K562 (cell line): Measurements from ENCODE around the gene UBN2. TPM values are rescaled to one million over a fixed set of nuclear protein-coding genes. Genes with fewer than 3 reads are reported as not detected.

ENCODE experiments used
- ATAC-seq: fragments of 200-7000 bp; cut with Tn5 transposase; 3 replicates; pipeline ENCODE4 v1.9.1; 2020; ENCODE audit warnings: moderate library complexity
- BruUV-seq: library from RNA; stranded (reverse); fragments of 400-500 nt; replicated peaks from 2 replicates; lab custom pipeline; 2021; lab: Mats Ljungman, UMichigan
- CTCF ChIA-PET: fragments of 300-600 bp; formaldehyde crosslinking; extraction: SDS; loops from one replicate; lab custom pipeline; 2021; ENCODE audit warnings: low intra/inter-chr PET ratio; lab: Yijun Ruan, JAX
- POLR2A ChIA-PET: fragments of 300-600, 350-650 bp; sonication (Branson Sonifier 250); formaldehyde crosslinking; extraction: SDS; loops from one replicate; lab custom pipeline; 2021; ENCODE audit warnings: antibody characterized with exemption, inconsistent platforms; lab: Yijun Ruan, JAX
- DNase-seq, 4 experiments: peaks; one replicate each; pipeline versions ENCODE4 v3.0.0 to v3.0.0-alpha.2; 2011 to 2018; ENCODE audit warnings: low spot score in 3 of 4, mixed read lengths in 3 of 4; ENCODE audit errors: extremely low read depth in 1 of 4
- FAIRE-seq: peaks from 2 replicates; lab custom pipeline; 2011; peaks lifted over from hg19 to GRCh38; lab: Jason Lieb, UNC
- H2AFZ ChIP-seq: 2 replicates; pipeline ENCODE4 v1.6.0; 2011; ENCODE audit warnings: low read depth, low read length, control low read depth, inconsistent platforms
- H3K27ac ChIP-seq: fragments of 200-600 bp; 3 replicates; pipeline ENCODE4 v1.8.0; 2011; ENCODE audit warnings: low read depth, mild to moderate bottlenecking, control low read depth, inconsistent platforms, low read length, moderate library complexity, mixed read lengths; ENCODE audit errors: extremely low read depth
- H3K27me3 ChIP-seq, 2 experiments: fragments of 300-600 bp in 1 of 2; 2 replicates in 1 of 2; 3 replicates in 1 of 2; pipeline versions ENCODE4 v1.6.0 to v1.8.0; 2011; ENCODE audit warnings: inconsistent platforms in 2 of 2, low read length in 2 of 2, mild to moderate bottlenecking in 1 of 2, mixed read lengths in 1 of 2, moderate library complexity in 1 of 2; ENCODE audit not compliant: control insufficient read depth in 2 of 2, insufficient read depth in 2 of 2
- H3K36me3 ChIP-seq: fragments of 300-600 bp; 3 replicates; pipeline ENCODE4 v1.8.0; 2011; ENCODE audit warnings: mild to moderate bottlenecking, low read length, inconsistent platforms; ENCODE audit not compliant: control insufficient read depth, insufficient read depth
- H3K4me1 ChIP-seq, 2 experiments: fragments of 200-600 bp in 1 of 2; replicated peaks in 1 of 2; 2 replicates in 1 of 2; 3 replicates in 1 of 2; pipeline versions ENCODE4 v1.5.1 to v1.8.0; 2011; ENCODE audit warnings: inconsistent platforms in 2 of 2, low read length in 2 of 2, mild to moderate bottlenecking in 1 of 2, mixed read lengths in 1 of 2, moderate library complexity in 1 of 2; ENCODE audit not compliant: control insufficient read depth in 2 of 2, insufficient read depth in 2 of 2
- H3K4me2 ChIP-seq: 2 replicates; pipeline ENCODE4 v1.6.1; 2011; ENCODE audit warnings: low read length, control low read depth, inconsistent platforms, mixed read lengths; ENCODE audit not compliant: insufficient read depth
- H3K4me3 ChIP-seq: fragments of 200-600 bp; sonication (generic), shearing (Covaris generic); 2 replicates; pipeline ENCODE4 v1.5.1; 2016; ENCODE audit warnings: control low read depth, inconsistent platforms
- H3K79me2 ChIP-seq: fragments of 200-600 bp; 3 replicates; pipeline ENCODE4 v1.8.0; 2011; ENCODE audit warnings: low read length, inconsistent platforms; ENCODE audit not compliant: control insufficient read depth, insufficient read depth
- H3K9ac ChIP-seq, 2 experiments: 2 replicates each; pipeline versions ENCODE4 v1.6.0 to v1.6.1; 2011; ENCODE audit warnings: low read depth in 2 of 2, low read length in 2 of 2, control low read depth in 1 of 2, inconsistent platforms in 1 of 2, mild to moderate bottlenecking in 1 of 2, mixed read lengths in 1 of 2; ENCODE audit not compliant: insufficient read depth in 1 of 2
- H3K9me1 ChIP-seq: one replicate; pipeline ENCODE4 v1.6.0; 2011; ENCODE audit warnings: inconsistent platforms, mild to moderate bottlenecking, low read length, moderate library complexity; ENCODE audit not compliant: control insufficient read depth, insufficient read depth
- H3K9me3 ChIP-seq: replicated peaks from 2 replicates; pipeline ENCODE4 v1.5.1; 2011; ENCODE audit warnings: low read depth, low read length, inconsistent platforms; ENCODE audit not compliant: control insufficient read depth, insufficient read depth
- H4K20me1 ChIP-seq: replicated peaks from 2 replicates; pipeline ENCODE4 v1.6.1; 2011; ENCODE audit warnings: low read length, inconsistent platforms, mixed read lengths; ENCODE audit not compliant: control insufficient read depth, insufficient read depth
- AFF4 ChIP-seq: sonication (generic); formaldehyde crosslinking; IDR thresholded peaks from 2 replicates; pipeline ENCODE4 v1.8.0; 2023; ENCODE audit warnings: mild to moderate bottlenecking, missing genetic modification reagents
- ETS1 ChIP-seq: conservative IDR thresholded peaks from 2 replicates; pipeline ENCODE4 v1.6.1; 2011; ENCODE audit warnings: low read depth, mild to moderate bottlenecking, low read length; ENCODE audit not compliant: control insufficient read depth
- MEIS2 ChIP-seq: fragments of 450-650 bp; IDR thresholded peaks from 2 replicates; pipeline ENCODE4 v1.6.1; 2014; ENCODE audit warnings: mild to moderate bottlenecking; ENCODE audit not compliant: partially characterized antibody
- SIX5 ChIP-seq, 2 experiments: IDR thresholded peaks; 2 replicates each; pipeline ENCODE4 v1.6.1; 2011; ENCODE audit warnings: low read length in 2 of 2, borderline replicate concordance in 1 of 2, low read depth in 1 of 2, mild to moderate bottlenecking in 1 of 2, moderate library complexity in 1 of 2; ENCODE audit not compliant: insufficient read depth in 1 of 2
- TGIF2 ChIP-seq: sonication (generic); formaldehyde crosslinking; IDR thresholded peaks from 2 replicates; pipeline ENCODE4 v1.8.1; 2022; ENCODE audit warnings: mild to moderate bottlenecking, missing genetic modification reagents, moderate library complexity
- ZFPM2 ChIP-seq: fragments of 250-450 bp; sonication (Bioruptor Pico); IDR thresholded peaks from 2 replicates; pipeline ENCODE4 v1.5.1; 2022; ENCODE audit warnings: mild to moderate bottlenecking
- ZNF24 ChIP-seq: fragments of 450-650 bp; IDR thresholded peaks from 2 replicates; pipeline ENCODE4 v1.6.1; 2016
- WGBS: fragments of 100-300 bp; shearing (Covaris generic); methylation state at CpG from one replicate; pipeline ENCODE4 v1.1.6; 2016; ENCODE audit warnings: low coverage, mixed read lengths; ENCODE audit not compliant: insufficient coverage; ENCODE audit errors: missing lambda C conversion rate; 5-methylcytosine and 5-hydroxymethylcytosine counted together
- in situ Hi-C: fragments of 300-500 bp; cut with MboI; formaldehyde crosslinking; loops from 4 replicates; pipeline ENCODE4 v1.15.0; 2018; ENCODE audit warnings: inconsistent platforms, mixed read lengths
- intact Hi-C: fragments of 100-400 bp; cut with micrococcal nuclease; formaldehyde crosslinking; loops from 2 replicates; pipeline ENCODE4 v1.14.2; 2022
- polyA plus RNA-seq, 8 experiments: library from polyadenylated mRNA; depleted of rRNA in 4 of 8; stranded (reverse) in 5 of 8; unstranded in 3 of 8; fragments of >200 nt; fragmentation: Nextera tagmentation in 2 of 8; fragmentation: Illumina TruSeq in 1 of 8; extraction: Ambion mirVana in 2 of 8; extraction: Trizol in 1 of 8; gene quantifications; 2 replicates each; pipeline versions ENCODE4 v1.2.1 to v1.2.3, GENCODE V29; 2011 to 2014; ENCODE audit warnings: inconsistent platforms in 1 of 8, missing spikeins in 1 of 8
- total RNA-seq, 7 experiments: library from RNA; depleted of rRNA in 6 of 7; stranded (reverse); fragments of >200 nt in 6 of 7; fragmentation: Illumina TruSeq in 2 of 7; extraction: Trizol in 2 of 7; gene quantifications; 2 replicates each; pipeline versions ENCODE4 v1.2.1 to v1.2.3, GENCODE V29; 2011 to 2021; ENCODE audit warnings: low replicate concordance in 1 of 7

Gene UBN2
- total and polyA plus RNA-seq, 9 of the 15 experiments (the other 6 are each of a cell fraction or from before 2014, with no cell fraction given) = 1.2 to 19.5 (median 9.9) TPM

- DNase-seq (no peak), FAIRE-seq (no peak), ATAC-seq (no peak)
- ChIA-PET CTCF (no interaction called here), POLR2A (interaction anchor here (0.9 to 6.2 kb wide), 4 partner anchors 9 to 20 kb away, joined by 3 to 53 read pairs (median 4); partner anchors contain the start of gene UBN2)
- no peaks in the 10 kb centered on the region for H3K27me3 ChIP-seq
- H3K79me2 ChIP-seq = no peaks in the 10 kb centered on the region
- BruUV-seq = no TSS peak
- H3K9me1 ChIP-seq = no peaks in the 10 kb centered on the region
- peaks cover 76% of the 10 kb centered on the region for H3K36me3 ChIP-seq
- 70% methylated on average over 5 of the region's 5 CpGs for WGBS
- peaks cover 0 to 12% of the 10 kb centered on the region in 2 experiments; a peak in 3 of 5 replicates for H3K4me1 ChIP-seq
- no peak overlapping the region for H3K4me3 ChIP-seq
- intact Hi-C loops = no loop called here
- no peak overlapping the region for H3K27ac ChIP-seq
- no peak overlapping the region for H2AFZ ChIP-seq
- no peak overlapping the region for H3K4me2 ChIP-seq
- no peak overlapping the region for H3K9ac ChIP-seq
- TF ChIP-seq ETS1 = no peak
- no peak for TF ChIP-seq MEIS2
- no peak for TF ChIP-seq ZNF24
- TF ChIP-seq SIX5 (IDR thresholded peaks at IDR 0.05; ENCODE audit: borderline replicate concordance in 1 of 2, insufficient read depth in 1 of 2, low read depth in 1 of 2, low read length in 2 of 2) = no peak
- no peak for TF ChIP-seq TGIF2
- TF ChIP-seq ZFPM2 (CRISPR knock-in tag) = no peak
- TF ChIP-seq AFF4 (CRISPR knock-in tag) = no peak
- H4K20me1 ChIP-seq = 0 out of 2 replicates have a peak, but pooled peaks cover 4% of the 10 kb centered on the region
- H3K9me3 ChIP-seq = no peaks in the 10 kb centered on the region
- in situ Hi-C loops = no loop called here
Measured at GRCh38 chr7:139246905-139247304, 15.9 kb downstream of the UBN2 start.
